ENCODE results near the gene KRTAP10-7. TPM values are rescaled to one million over a fixed set of nuclear protein-coding genes. Genes with fewer than 3 reads are reported as not detected.
"Not testable (repeated sequence)": the region's sequence is repeated elsewhere in the genome, so short reads cannot be mapped to it uniquely, and the experiment has no call there.

Gene KRTAP10-7
- total RNA-seq, 1 experiment from 2014 or later = not detected

DNA sequence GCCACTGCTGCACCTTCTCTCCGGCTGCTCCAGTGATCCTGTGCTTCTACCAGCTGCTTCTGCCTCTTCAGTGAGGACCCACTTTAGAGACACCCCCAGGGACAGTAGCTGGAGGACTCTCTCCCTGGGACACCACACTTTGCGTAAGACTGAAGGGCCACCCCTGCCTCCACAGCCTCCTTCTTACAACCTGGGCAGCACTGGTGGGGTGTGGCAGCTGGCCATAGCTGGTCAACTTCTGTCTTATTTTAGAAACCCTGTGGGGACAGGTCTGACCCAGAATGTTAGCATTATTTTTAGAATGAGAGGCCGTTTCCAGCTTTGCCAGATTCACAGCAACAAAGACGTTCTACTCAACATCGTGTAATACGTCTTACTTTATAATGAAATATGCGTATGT lies 25.4 kb downstream of the KRTAP10-7 start:
- CTCF ChIA-PET = no interaction called here
- H3K4me1 Mint-ChIP-seq (ENCODE audit: low read depth, unreplicated experiment) = no peaks in the 10 kb centered on the region
- intact Hi-C loops (cut with micrococcal nuclease; ENCODE audit: unreplicated experiment) = no loop called here
- no peak for DNase-seq
- no peaks in the 10 kb centered on the region for H3K36me3 Mint-ChIP-seq (ENCODE audit: insufficient read depth, unreplicated experiment)
- no peak overlapping the region for H3K4me3 Mint-ChIP-seq (ENCODE audit: low read depth, unreplicated experiment)
- peaks cover 53% of the 10 kb centered on the region for H3K27me3 Mint-ChIP-seq (ENCODE audit: unreplicated experiment)
- H3K27ac Mint-ChIP-seq (ENCODE audit: unreplicated experiment) = no peak overlapping the region
- BruUV-seq (replicated peaks) = no TSS peak
- H3K9me3 Mint-ChIP-seq (ENCODE audit: low read depth, unreplicated experiment) = peaks cover 19% of the 10 kb centered on the region
- TF ChIP-seq CTCF (IDR thresholded peaks at IDR 0.05; ENCODE audit: unreplicated experiment) = no peak

DNA sequence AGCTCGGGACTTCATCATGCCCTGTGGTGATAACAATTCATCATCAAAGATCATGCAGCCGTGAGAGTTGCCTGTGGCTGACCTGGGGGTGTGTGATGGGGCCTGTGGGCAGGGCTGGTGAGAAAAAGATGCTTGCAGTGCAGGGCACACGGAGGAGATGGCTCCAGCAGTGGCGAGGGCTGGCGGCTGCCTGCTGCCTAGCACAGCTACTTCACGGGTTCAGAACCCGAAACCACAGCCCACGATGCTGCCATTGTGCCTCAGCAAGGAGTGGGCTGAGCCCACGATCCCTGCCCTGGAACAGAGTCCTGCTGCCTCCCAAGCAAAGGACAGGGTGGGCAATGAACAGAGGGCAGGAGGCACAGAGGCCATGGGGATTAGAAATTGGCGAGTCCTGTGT lies 25.9 kb downstream of the KRTAP10-7 start:
- no peak overlapping the region for H3K27ac Mint-ChIP-seq (ENCODE audit: unreplicated experiment)
- BruUV-seq (replicated peaks) = no TSS peak
- no peaks in the 10 kb centered on the region for H3K36me3 Mint-ChIP-seq (ENCODE audit: insufficient read depth, unreplicated experiment)
- no peak for DNase-seq
- peaks cover 58% of the 10 kb centered on the region for H3K27me3 Mint-ChIP-seq (ENCODE audit: unreplicated experiment)
- no peaks in the 10 kb centered on the region for H3K4me1 Mint-ChIP-seq (ENCODE audit: low read depth, unreplicated experiment)
- intact Hi-C loops (cut with micrococcal nuclease; ENCODE audit: unreplicated experiment) = no loop called here
- CTCF ChIA-PET = no interaction called here
- no peak overlapping the region for H3K4me3 Mint-ChIP-seq (ENCODE audit: low read depth, unreplicated experiment)
- peaks cover 23% of the 10 kb centered on the region for H3K9me3 Mint-ChIP-seq (ENCODE audit: low read depth, unreplicated experiment)
- no peak for TF ChIP-seq CTCF (IDR thresholded peaks at IDR 0.05; ENCODE audit: unreplicated experiment)

GRCh38 chr21:44626673-44627143 lies 26.3 kb downstream of the KRTAP10-7 start, which contains the start of gene KRTAP10-9:
TSS of gene KRTAP10-9 (plus strand) at chr21:44627093. CDS start at chr21:44627172, 79 bp downstream.
- no peak for DNase-seq
- H3K4me1 Mint-ChIP-seq (ENCODE audit: low read depth, unreplicated experiment) = no peaks in the 10 kb centered on the region
- no TSS peak for BruUV-seq (replicated peaks)
- no peak within 1 kb of the TSS for H3K4me3 Mint-ChIP-seq (ENCODE audit: low read depth, unreplicated experiment)
- H3K27ac Mint-ChIP-seq (ENCODE audit: unreplicated experiment) = no peak within 1 kb of the TSS
- peaks cover 26% of the 10 kb centered on the region for H3K9me3 Mint-ChIP-seq (ENCODE audit: low read depth, unreplicated experiment)
- peaks cover 62% of the 10 kb centered on the region for H3K27me3 Mint-ChIP-seq (ENCODE audit: unreplicated experiment)
- no peak for TF ChIP-seq CTCF (IDR thresholded peaks at IDR 0.05; ENCODE audit: unreplicated experiment)
- no peaks in the 10 kb centered on the region for H3K36me3 Mint-ChIP-seq (ENCODE audit: insufficient read depth, unreplicated experiment)
- CTCF ChIA-PET = interaction anchor here (0.7 kb wide), 1 partner anchor 317 kb away, joined by 3 read pairs; no protein-coding TSS in a partner anchor
- intact Hi-C loops (cut with micrococcal nuclease; ENCODE audit: unreplicated experiment) = no loop called here

- H3K27ac Mint-ChIP-seq (ENCODE audit: unreplicated experiment); BruUV-seq (replicated peaks); H3K36me3 Mint-ChIP-seq (ENCODE audit: insufficient read depth, unreplicated experiment); intact Hi-C loops (cut with micrococcal nuclease; ENCODE audit: unreplicated experiment); H3K4me1 Mint-ChIP-seq (ENCODE audit: low read depth, unreplicated experiment); DNase-seq; H3K4me3 Mint-ChIP-seq (ENCODE audit: low read depth, unreplicated experiment): not testable (repeated sequence)
- peaks cover 68% of the 10 kb centered on the region for H3K27me3 Mint-ChIP-seq (ENCODE audit: unreplicated experiment)
- CTCF ChIA-PET = interaction anchor here (0.7 kb wide), 1 partner anchor 317 kb away, joined by 3 read pairs; no protein-coding TSS in a partner anchor
- H3K9me3 Mint-ChIP-seq (ENCODE audit: low read depth, unreplicated experiment) = peaks cover 28% of the 10 kb centered on the region
Measured at GRCh38 chr21:44627181-44627822, 26.9 kb downstream of the KRTAP10-7 start.

DNA sequence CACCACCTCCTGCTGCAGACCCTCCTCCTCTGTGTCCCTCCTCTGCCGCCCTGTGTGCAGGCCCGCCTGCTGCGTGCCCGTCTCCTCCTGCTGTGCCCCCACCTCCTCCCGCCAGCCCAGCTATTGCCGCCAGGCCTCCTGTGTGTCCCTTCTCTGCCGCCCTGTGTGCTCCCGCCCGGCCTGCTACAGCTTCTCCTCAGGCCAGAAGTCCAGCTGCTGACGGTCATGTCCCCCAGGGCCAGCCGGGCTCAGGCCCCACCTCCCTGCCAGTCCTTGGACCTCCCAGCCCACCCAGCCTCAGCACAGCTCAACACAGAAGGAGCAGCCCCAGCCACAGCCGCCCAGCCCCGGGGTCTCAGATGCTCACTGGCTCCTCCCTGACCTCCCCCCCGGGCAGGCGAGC lies 27.4 kb downstream of the KRTAP10-7 start:
- H3K27ac Mint-ChIP-seq (ENCODE audit: unreplicated experiment); CTCF ChIA-PET; H3K4me1 Mint-ChIP-seq (ENCODE audit: low read depth, unreplicated experiment); DNase-seq; H3K4me3 Mint-ChIP-seq (ENCODE audit: low read depth, unreplicated experiment); H3K36me3 Mint-ChIP-seq (ENCODE audit: insufficient read depth, unreplicated experiment); BruUV-seq (replicated peaks); intact Hi-C loops (cut with micrococcal nuclease; ENCODE audit: unreplicated experiment): not testable (repeated sequence)
- H3K9me3 Mint-ChIP-seq (ENCODE audit: low read depth, unreplicated experiment) = peaks cover 25% of the 10 kb centered on the region
- peaks cover 71% of the 10 kb centered on the region for H3K27me3 Mint-ChIP-seq (ENCODE audit: unreplicated experiment)
